DND-41 (cell line): ENCODE measurements around the gene TMEM245.

ENCODE experiments used
- ATAC-seq: fragments of 200-7000 bp; cut with Tn5 transposase; 3 replicates; pipeline ENCODE4 v1.9.1; 2021; ENCODE audit warnings: low read depth; ENCODE audit not compliant: insufficient read depth
- DNase-seq: peaks from one replicate; pipeline ENCODE4 v3.0.0-alpha.2; 2020
- H2AFZ ChIP-seq: 2 replicates; pipeline ENCODE4 v1.6.0; 2012; ENCODE audit warnings: low read depth, low read length
- H3K27ac ChIP-seq: 2 replicates; pipeline ENCODE4 v1.5.1; 2012; ENCODE audit warnings: low read length, inconsistent platforms
- H3K27me3 ChIP-seq: fragments of 200-600 bp; sonication (generic); 2 replicates; pipeline ENCODE4 v1.6.0; 2012; ENCODE audit warnings: low read length, mild to moderate bottlenecking, inconsistent platforms; ENCODE audit not compliant: insufficient read depth, poor library complexity
- H3K36me3 ChIP-seq: 2 replicates; pipeline ENCODE4 v1.5.1; 2012; ENCODE audit warnings: low read length, inconsistent platforms; ENCODE audit not compliant: insufficient read depth
- H3K4me1 ChIP-seq: 2 replicates; pipeline ENCODE4 v1.5.1; 2012; ENCODE audit warnings: mild to moderate bottlenecking, low read length; ENCODE audit not compliant: insufficient read depth
- H3K4me2 ChIP-seq: 2 replicates; pipeline ENCODE4 v1.6.0; 2012; ENCODE audit warnings: mild to moderate bottlenecking, moderate library complexity, low read length, inconsistent platforms; ENCODE audit not compliant: insufficient read depth
- H3K4me3 ChIP-seq, 2 experiments: fragments of 200-600 bp in 1 of 2; shearing (Covaris generic) in 1 of 2; 2 replicates each; pipeline ENCODE4 v1.5.1; 2012 to 2016; ENCODE audit warnings: inconsistent platforms in 2 of 2, low read length in 2 of 2, mild to moderate bottlenecking in 2 of 2, low read depth in 1 of 2, moderate library complexity in 1 of 2
- H3K79me2 ChIP-seq: 2 replicates; pipeline ENCODE4 v1.6.0; 2012; ENCODE audit warnings: low read length, inconsistent platforms; ENCODE audit not compliant: insufficient read depth
- H3K9ac ChIP-seq: 2 replicates; pipeline ENCODE4 v1.6.0; 2012; ENCODE audit warnings: low read depth, mild to moderate bottlenecking, inconsistent platforms, low read length, moderate library complexity
- H3K9me3 ChIP-seq: 2 replicates; pipeline ENCODE4 v1.5.1; 2012; ENCODE audit warnings: low read length, moderate library complexity, mild to moderate bottlenecking, inconsistent platforms; ENCODE audit not compliant: insufficient read depth, severe bottlenecking
- H4K20me1 ChIP-seq: 2 replicates; pipeline ENCODE4 v1.6.0; 2012; ENCODE audit warnings: low read length; ENCODE audit not compliant: insufficient read depth
- CTCF ChIP-seq: IDR thresholded peaks from 2 replicates; pipeline ENCODE4 v1.5.1; 2012; ENCODE audit warnings: borderline replicate concordance, low read length, moderate library complexity, mild to moderate bottlenecking; ENCODE audit not compliant: poor library complexity, severe bottlenecking; ENCODE audit errors: extremely low read depth
- EZH2 ChIP-seq: IDR thresholded peaks from 3 replicates; pipeline ENCODE4 v1.6.1; 2012; ENCODE audit warnings: borderline replicate concordance, low read depth, mild to moderate bottlenecking, moderate library complexity, low read length, inconsistent platforms; ENCODE audit not compliant: severe bottlenecking

TMEM245 gene

GRCh38 chr9:109113254-109113653 lies 6.5 kb downstream of the TMEM245 start:
- no peaks in the 10 kb centered on the region for H3K9me3 ChIP-seq
- H3K27me3 ChIP-seq, result no peaks in the 10 kb centered on the region
- TF ChIP-seq CTCF, result no peak
- no peak for TF ChIP-seq EZH2
- ATAC-seq (no peak), DNase-seq (no peak)
- H4K20me1 ChIP-seq, result peaks cover 63% of the 10 kb centered on the region
- no peak overlapping the region for H3K4me3 ChIP-seq
- no peak overlapping the region for H3K9ac ChIP-seq
- H3K79me2 ChIP-seq, result peaks cover 99% of the 10 kb centered on the region
- peaks cover 18% of the 10 kb centered on the region for H3K36me3 ChIP-seq
- H3K27ac ChIP-seq, result no peak overlapping the region
- no peak overlapping the region for H2AFZ ChIP-seq
- H3K4me2 ChIP-seq, result peak overlapping the region; percentile 23; the same call in 1 of the 2 replicates
- H3K4me1 ChIP-seq, result peaks cover 46% of the 10 kb centered on the region

GRCh38 chr9:109110329-109111021 lies 9.3 kb downstream of the TMEM245 start:
- H2AFZ ChIP-seq, result no peak overlapping the region
- H3K4me1 ChIP-seq, result peaks cover 20% of the 10 kb centered on the region

GRCh38 chr9:109109967-109110328 lies 9.8 kb downstream of the TMEM245 start:
- Histone ChIP-seq H3K9me3 (no peaks in the 10 kb centered on the region), H3K4me2 (no peak overlapping the region), H3K27ac (no peak overlapping the region), H3K9ac (no peak overlapping the region), H3K4me3 (no peak overlapping the region), H3K36me3 (peaks cover 19% of the 10 kb centered on the region), H3K4me1 (peaks cover 17% of the 10 kb centered on the region), H2AFZ (no peak overlapping the region), H3K79me2 (peaks cover 99% of the 10 kb centered on the region), H3K27me3 (no peaks in the 10 kb centered on the region), H4K20me1 (peaks cover 51% of the 10 kb centered on the region)
- TF ChIP-seq CTCF, result no peak
- no peak for TF ChIP-seq EZH2
- DNase-seq (no peak), ATAC-seq (no peak)

More at GRCh38 chr9:109110329-109111021, 9.3 kb downstream of the TMEM245 start:
- Histone ChIP-seq H3K4me3 (no peak overlapping the region), H3K27me3 (no peaks in the 10 kb centered on the region), H3K27ac (0 out of 2 replicates have a peak overlapping the region, but pooled peaks have one; percentile 11), H4K20me1 (peaks cover 51% of the 10 kb centered on the region), H3K9me3 (no peaks in the 10 kb centered on the region), H3K36me3 (peaks cover 13% of the 10 kb centered on the region), H3K9ac (no peak overlapping the region), H3K4me2 (no peak overlapping the region), H3K79me2 (peaks cover 99% of the 10 kb centered on the region)
- no peak for ATAC-seq
- TF ChIP-seq CTCF (no peak), EZH2 (no peak)
- no peak for DNase-seq
